Activated T-cell treated with anti-CD3 and anti-CD28 coated beads for 4 hours (primary cell): ENCODE results near the gene JKAMP.

Experiments used
- DNase-seq: peaks from one replicate; pipeline ENCODE4 v3.0.0-alpha.2; 2020

JKAMP gene

GRCh38 chr14:59481871-59482540 lies 2.3 kb upstream of the JKAMP start:
- no peak for DNase-seq

- DNase-seq: no peak
These were observed 1.6 kb upstream of the JKAMP start for GRCh38 chr14:59482541-59483331.

- DNase-seq: no peak
These were observed 954 bp upstream of the JKAMP start for GRCh38 chr14:59483363-59483762.

- no peak for DNase-seq
These were observed 390 bp downstream of the JKAMP start for GRCh38 chr14:59484639-59485175.

- no peak for DNase-seq
These were observed 6.4 kb downstream of the JKAMP start for GRCh38 chr14:59490756-59491155.

GRCh38 chr14:59492384-59492783 lies 8.1 kb downstream of the JKAMP start:
- DNase-seq: no peak

- DNase-seq: no peak
These were observed 16.4 kb downstream of the JKAMP start for GRCh38 chr14:59500732-59501131.

GRCh38 chr14:59503256-59503655 lies 18.9 kb downstream of the JKAMP start:
- DNase-seq: no peak

- DNase-seq: peak; percentile 18
These were observed 22.9 kb downstream of the JKAMP start for GRCh38 chr14:59507063-59507751.

GRCh38 chr14:59507752-59508103 lies 23.4 kb downstream of the JKAMP start:
- DNase-seq: no peak

GRCh38 chr14:59509101-59509500 lies 24.8 kb downstream of the JKAMP start:
- DNase-seq: no peak

GRCh38 chr14:59510001-59510400 lies 25.7 kb downstream of the JKAMP start:
- no peak for DNase-seq

GRCh38 chr14:59510966-59511365 lies 26.6 kb downstream of the JKAMP start:
- DNase-seq: no peak

- DNase-seq: no peak
These were observed 27.7 kb downstream of the JKAMP start for GRCh38 chr14:59511916-59512575.

- no peak for DNase-seq
These were observed 35.9 kb downstream of the JKAMP start for GRCh38 chr14:59520224-59520623.

GRCh38 chr14:59529189-59529588 lies 44.9 kb downstream of the JKAMP start:
- no peak for DNase-seq

- no peak for DNase-seq
These were observed 46.0 kb downstream of the JKAMP start for GRCh38 chr14:59530349-59530748.

- no peak for DNase-seq
These were observed 48.1 kb downstream of the JKAMP start for GRCh38 chr14:59532419-59532818.

GRCh38 chr14:59534361-59534987 lies 50.2 kb downstream of the JKAMP start:
- no peak for DNase-seq

GRCh38 chr14:59537476-59537875 lies 53.2 kb downstream of the JKAMP start:
- no peak for DNase-seq

- DNase-seq: no peak
These were observed 54.6 kb downstream of the JKAMP start for GRCh38 chr14:59538936-59539335.

- no peak for DNase-seq
These were observed 56.5 kb downstream of the JKAMP start for GRCh38 chr14:59540852-59541251.

GRCh38 chr14:59541731-59542130 lies 57.4 kb downstream of the JKAMP start:
- DNase-seq: no peak
